WTC11 (cell line): ENCODE data around the gene EPC1. TPM values are rescaled to one million over a fixed set of nuclear protein-coding genes. Genes with fewer than 3 reads are reported as not detected.
A peak's percentile ranks its signal among the peaks of the same experiment; 100 is the strongest.

Experiments
- ATAC-seq: fragments of 200-7000 bp; cut with Tn5 transposase; 2 replicates; pipeline ENCODE4 v1.10.0; 2021; ENCODE audit warnings: mild to moderate bottlenecking, moderate library complexity
- CTCF ChIA-PET: fragments of 300-600 bp; sonication (Branson Sonifier 250); formaldehyde crosslinking; loops from one replicate; lab custom pipeline; 2021; ENCODE audit warnings: antibody characterized with exemption; lab: Charles Lee
- POLR2A ChIA-PET: fragments of 350-600 bp; sonication (Branson Sonifier 250); formaldehyde crosslinking; loops from one replicate; lab custom pipeline; 2021; ENCODE audit warnings: antibody characterized with exemption; lab: Charles Lee
- DNase-seq: peaks from one replicate; pipeline ENCODE4 v3.0.0; 2021; ENCODE audit warnings: low spot score
- H3K27ac Mint-ChIP-seq: 2 replicates; pipeline ENCODE4 v1.8.0; 2021; ENCODE audit warnings: mixed read lengths
- H3K27me3 Mint-ChIP-seq: 2 replicates; pipeline ENCODE4 v1.8.0; 2021; ENCODE audit warnings: low read depth, mild to moderate bottlenecking, moderate library complexity, mixed read lengths
- H3K36me3 Mint-ChIP-seq: 2 replicates; pipeline ENCODE4 v1.8.0; 2021; ENCODE audit warnings: mixed read lengths
- H3K4me1 Mint-ChIP-seq: 2 replicates; pipeline ENCODE4 v1.8.0; 2022; ENCODE audit warnings: mixed read lengths
- H3K4me3 Mint-ChIP-seq: 2 replicates; pipeline ENCODE4 v1.8.0; 2021; ENCODE audit warnings: mild to moderate bottlenecking, moderate library complexity, mixed read lengths
- H3K9me3 Mint-ChIP-seq: 2 replicates; pipeline ENCODE4 v1.8.0; 2021; ENCODE audit warnings: mixed read lengths
- E2F4 ChIP-seq: sonication (generic); formaldehyde crosslinking; IDR thresholded peaks from 2 replicates; pipeline ENCODE4 v1.8.1; 2022; ENCODE audit warnings: low read depth, mild to moderate bottlenecking, moderate library complexity, missing genetic modification reagents, borderline replicate concordance
- EMX1 ChIP-seq: fragments of 250-450 bp; sonication (Bioruptor Pico); IDR thresholded peaks from 2 replicates; pipeline ENCODE4 v1.8.0; 2021; ENCODE audit warnings: mild to moderate bottlenecking
- FOXJ3 ChIP-seq: sonication (generic); formaldehyde crosslinking; IDR thresholded peaks from 2 replicates; pipeline ENCODE4 v1.9.0; 2021; ENCODE audit warnings: missing genetic modification reagents, mild to moderate bottlenecking, borderline replicate concordance
- JUN ChIP-seq: sonication (generic); formaldehyde crosslinking; IDR thresholded peaks from 2 replicates; pipeline ENCODE4 v1.8.0; 2023; ENCODE audit warnings: mild to moderate bottlenecking, missing genetic modification reagents
- PRDM15 ChIP-seq: sonication (generic); formaldehyde crosslinking; IDR thresholded peaks from 2 replicates; pipeline ENCODE4 v1.8.0; 2022; ENCODE audit warnings: missing genetic modification reagents
- SOX15 ChIP-seq: fragments of 250-450 bp; sonication (Bioruptor Pico); IDR thresholded peaks from 2 replicates; pipeline ENCODE4 v1.9.0; 2021; ENCODE audit warnings: mild to moderate bottlenecking
- SP1 ChIP-seq: sonication (generic); formaldehyde crosslinking; conservative IDR thresholded peaks from 2 replicates; pipeline ENCODE4 v1.8.1; 2022; ENCODE audit warnings: missing genetic modification reagents
- ZNF396 ChIP-seq: fragments of 250-450 bp; sonication (Bioruptor Pico); IDR thresholded peaks from 2 replicates; pipeline ENCODE4 v1.8.0; 2021; ENCODE audit warnings: mild to moderate bottlenecking, moderate library complexity, borderline replicate concordance
- total RNA-seq: library from RNA; stranded (reverse); gene quantifications from 3 replicates; pipeline ENCODE4 v1.2.3, GENCODE V29; 2021
- TF ChIP-seq, protein P1 (sequence below): sonication (generic); formaldehyde crosslinking; conservative IDR thresholded peaks from 2 replicates; pipeline ENCODE4 v1.8.1; 2023; ENCODE audit warnings: mild to moderate bottlenecking, low read depth, missing genetic modification reagents, moderate library complexity
- TF ChIP-seq, protein P2 (sequence below): sonication (generic); formaldehyde crosslinking; IDR thresholded peaks from 2 replicates; pipeline ENCODE4 v1.8.1; 2023; ENCODE audit warnings: mild to moderate bottlenecking, missing genetic modification reagents
- TF ChIP-seq, protein P3 (sequence below): fragments of 200-600 bp; IDR thresholded peaks from 2 replicates; pipeline ENCODE4 v1.8.0; 2022; ENCODE audit warnings: antibody characterized with exemption
- TF ChIP-seq, protein P4 (sequence below): sonication (generic); formaldehyde crosslinking; IDR thresholded peaks from 2 replicates; pipeline ENCODE4 v1.8.1; 2022; ENCODE audit warnings: missing genetic modification reagents, borderline replicate concordance

Gene EPC1
- total RNA-seq, 1 experiment from 2014 or later: 22.5 TPM

GRCh38 chr10:32269343-32270100, 77.4 kb downstream of the EPC1 start:
- CTCF ChIA-PET: interaction anchor here (1.0 kb wide), 1 partner anchor 13 kb away, joined by 4 read pairs; no protein-coding TSS in a partner anchor
- H3K36me3 Mint-ChIP-seq: peaks cover 41% of the 10 kb centered on the region
- ATAC-seq: no peak
- peaks cover 35% of the 10 kb centered on the region for H3K4me1 Mint-ChIP-seq
- H3K27me3 Mint-ChIP-seq: no peaks in the 10 kb centered on the region
- H3K9me3 Mint-ChIP-seq: no peaks in the 10 kb centered on the region
- no peak overlapping the region for H3K4me3 Mint-ChIP-seq
- TF ChIP-seq PRDM15 (no peak), JUN (CRISPR knock-in tag) (no peak), EMX1 (CRISPR knock-in tag) (no peak), E2F4 (CRISPR knock-in tag) (no peak), SP1 (CRISPR knock-in tag) (no peak), ZNF396 (CRISPR knock-in tag) (no peak), FOXJ3 (CRISPR knock-in tag) (no peak), SOX15 (CRISPR knock-in tag) (no peak)
- TF ChIP-seq, protein P1, sequence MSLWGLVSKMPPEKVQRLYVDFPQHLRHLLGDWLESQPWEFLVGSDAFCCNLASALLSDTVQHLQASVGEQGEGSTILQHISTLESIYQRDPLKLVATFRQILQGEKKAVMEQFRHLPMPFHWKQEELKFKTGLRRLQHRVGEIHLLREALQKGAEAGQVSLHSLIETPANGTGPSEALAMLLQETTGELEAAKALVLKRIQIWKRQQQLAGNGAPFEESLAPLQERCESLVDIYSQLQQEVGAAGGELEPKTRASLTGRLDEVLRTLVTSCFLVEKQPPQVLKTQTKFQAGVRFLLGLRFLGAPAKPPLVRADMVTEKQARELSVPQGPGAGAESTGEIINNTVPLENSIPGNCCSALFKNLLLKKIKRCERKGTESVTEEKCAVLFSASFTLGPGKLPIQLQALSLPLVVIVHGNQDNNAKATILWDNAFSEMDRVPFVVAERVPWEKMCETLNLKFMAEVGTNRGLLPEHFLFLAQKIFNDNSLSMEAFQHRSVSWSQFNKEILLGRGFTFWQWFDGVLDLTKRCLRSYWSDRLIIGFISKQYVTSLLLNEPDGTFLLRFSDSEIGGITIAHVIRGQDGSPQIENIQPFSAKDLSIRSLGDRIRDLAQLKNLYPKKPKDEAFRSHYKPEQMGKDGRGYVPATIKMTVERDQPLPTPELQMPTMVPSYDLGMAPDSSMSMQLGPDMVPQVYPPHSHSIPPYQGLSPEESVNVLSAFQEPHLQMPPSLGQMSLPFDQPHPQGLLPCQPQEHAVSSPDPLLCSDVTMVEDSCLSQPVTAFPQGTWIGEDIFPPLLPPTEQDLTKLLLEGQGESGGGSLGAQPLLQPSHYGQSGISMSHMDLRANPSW: no peak
- TF ChIP-seq, protein P2, sequence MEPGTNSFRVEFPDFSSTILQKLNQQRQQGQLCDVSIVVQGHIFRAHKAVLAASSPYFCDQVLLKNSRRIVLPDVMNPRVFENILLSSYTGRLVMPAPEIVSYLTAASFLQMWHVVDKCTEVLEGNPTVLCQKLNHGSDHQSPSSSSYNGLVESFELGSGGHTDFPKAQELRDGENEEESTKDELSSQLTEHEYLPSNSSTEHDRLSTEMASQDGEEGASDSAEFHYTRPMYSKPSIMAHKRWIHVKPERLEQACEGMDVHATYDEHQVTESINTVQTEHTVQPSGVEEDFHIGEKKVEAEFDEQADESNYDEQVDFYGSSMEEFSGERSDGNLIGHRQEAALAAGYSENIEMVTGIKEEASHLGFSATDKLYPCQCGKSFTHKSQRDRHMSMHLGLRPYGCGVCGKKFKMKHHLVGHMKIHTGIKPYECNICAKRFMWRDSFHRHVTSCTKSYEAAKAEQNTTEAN (CRISPR knock-in tag): no peak
- TF ChIP-seq, protein P3, sequence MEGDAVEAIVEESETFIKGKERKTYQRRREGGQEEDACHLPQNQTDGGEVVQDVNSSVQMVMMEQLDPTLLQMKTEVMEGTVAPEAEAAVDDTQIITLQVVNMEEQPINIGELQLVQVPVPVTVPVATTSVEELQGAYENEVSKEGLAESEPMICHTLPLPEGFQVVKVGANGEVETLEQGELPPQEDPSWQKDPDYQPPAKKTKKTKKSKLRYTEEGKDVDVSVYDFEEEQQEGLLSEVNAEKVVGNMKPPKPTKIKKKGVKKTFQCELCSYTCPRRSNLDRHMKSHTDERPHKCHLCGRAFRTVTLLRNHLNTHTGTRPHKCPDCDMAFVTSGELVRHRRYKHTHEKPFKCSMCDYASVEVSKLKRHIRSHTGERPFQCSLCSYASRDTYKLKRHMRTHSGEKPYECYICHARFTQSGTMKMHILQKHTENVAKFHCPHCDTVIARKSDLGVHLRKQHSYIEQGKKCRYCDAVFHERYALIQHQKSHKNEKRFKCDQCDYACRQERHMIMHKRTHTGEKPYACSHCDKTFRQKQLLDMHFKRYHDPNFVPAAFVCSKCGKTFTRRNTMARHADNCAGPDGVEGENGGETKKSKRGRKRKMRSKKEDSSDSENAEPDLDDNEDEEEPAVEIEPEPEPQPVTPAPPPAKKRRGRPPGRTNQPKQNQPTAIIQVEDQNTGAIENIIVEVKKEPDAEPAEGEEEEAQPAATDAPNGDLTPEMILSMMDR: no peak
- TF ChIP-seq, protein P4, sequence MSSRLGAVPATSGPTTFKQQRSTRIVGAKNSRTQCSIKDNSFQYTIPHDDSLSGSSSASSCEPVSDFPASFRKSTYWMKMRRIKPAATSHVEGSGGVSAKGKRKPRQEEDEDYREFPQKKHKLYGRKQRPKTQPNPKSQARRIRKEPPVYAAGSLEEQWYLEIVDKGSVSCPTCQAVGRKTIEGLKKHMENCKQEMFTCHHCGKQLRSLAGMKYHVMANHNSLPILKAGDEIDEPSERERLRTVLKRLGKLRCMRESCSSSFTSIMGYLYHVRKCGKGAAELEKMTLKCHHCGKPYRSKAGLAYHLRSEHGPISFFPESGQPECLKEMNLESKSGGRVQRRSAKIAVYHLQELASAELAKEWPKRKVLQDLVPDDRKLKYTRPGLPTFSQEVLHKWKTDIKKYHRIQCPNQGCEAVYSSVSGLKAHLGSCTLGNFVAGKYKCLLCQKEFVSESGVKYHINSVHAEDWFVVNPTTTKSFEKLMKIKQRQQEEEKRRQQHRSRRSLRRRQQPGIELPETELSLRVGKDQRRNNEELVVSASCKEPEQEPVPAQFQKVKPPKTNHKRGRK: no peak
- no peak for DNase-seq
- H3K27ac Mint-ChIP-seq: peak overlapping the region; percentile 15; the same call in 1 of the 2 replicates
- POLR2A ChIA-PET: no interaction called here
